AG09319 (cell line): ENCODE measurements around the gene EYS.

Experiments
- DNase-seq: peaks from one replicate; pipeline ENCODE4 v3.0.0-alpha.2; 2010; ENCODE audit warnings: low read depth; ENCODE audit errors: extremely low read depth
- TF ChIP-seq, protein P1 (sequence below): IDR thresholded peaks from 2 replicates; pipeline ENCODE4 v1.5.1; 2011; ENCODE audit warnings: low read depth, mild to moderate bottlenecking, inconsistent platforms, low read length, moderate library complexity

The EYS gene

DNA sequence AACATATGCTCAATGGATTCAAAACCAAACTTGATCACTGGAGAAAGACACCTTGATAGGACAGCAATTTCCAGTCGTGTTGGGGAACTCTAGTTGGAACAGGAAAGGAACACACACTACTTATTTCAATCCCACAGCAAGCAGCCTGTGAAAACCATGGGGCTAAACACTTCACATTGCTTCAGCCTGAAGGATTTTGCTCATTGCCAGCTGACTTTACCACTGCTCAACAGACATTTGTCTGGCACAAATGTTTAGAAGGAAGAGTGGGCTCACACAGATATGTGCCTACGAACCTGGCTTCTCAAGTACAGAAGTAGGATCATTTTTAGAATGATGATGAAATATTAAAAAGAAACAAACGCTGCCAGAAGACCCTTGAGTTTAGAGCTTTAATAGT, 1473.3 kb downstream of the EYS start:
- no peak for DNase-seq
- TF ChIP-seq, protein P1, sequence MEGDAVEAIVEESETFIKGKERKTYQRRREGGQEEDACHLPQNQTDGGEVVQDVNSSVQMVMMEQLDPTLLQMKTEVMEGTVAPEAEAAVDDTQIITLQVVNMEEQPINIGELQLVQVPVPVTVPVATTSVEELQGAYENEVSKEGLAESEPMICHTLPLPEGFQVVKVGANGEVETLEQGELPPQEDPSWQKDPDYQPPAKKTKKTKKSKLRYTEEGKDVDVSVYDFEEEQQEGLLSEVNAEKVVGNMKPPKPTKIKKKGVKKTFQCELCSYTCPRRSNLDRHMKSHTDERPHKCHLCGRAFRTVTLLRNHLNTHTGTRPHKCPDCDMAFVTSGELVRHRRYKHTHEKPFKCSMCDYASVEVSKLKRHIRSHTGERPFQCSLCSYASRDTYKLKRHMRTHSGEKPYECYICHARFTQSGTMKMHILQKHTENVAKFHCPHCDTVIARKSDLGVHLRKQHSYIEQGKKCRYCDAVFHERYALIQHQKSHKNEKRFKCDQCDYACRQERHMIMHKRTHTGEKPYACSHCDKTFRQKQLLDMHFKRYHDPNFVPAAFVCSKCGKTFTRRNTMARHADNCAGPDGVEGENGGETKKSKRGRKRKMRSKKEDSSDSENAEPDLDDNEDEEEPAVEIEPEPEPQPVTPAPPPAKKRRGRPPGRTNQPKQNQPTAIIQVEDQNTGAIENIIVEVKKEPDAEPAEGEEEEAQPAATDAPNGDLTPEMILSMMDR = no peak

DNA sequence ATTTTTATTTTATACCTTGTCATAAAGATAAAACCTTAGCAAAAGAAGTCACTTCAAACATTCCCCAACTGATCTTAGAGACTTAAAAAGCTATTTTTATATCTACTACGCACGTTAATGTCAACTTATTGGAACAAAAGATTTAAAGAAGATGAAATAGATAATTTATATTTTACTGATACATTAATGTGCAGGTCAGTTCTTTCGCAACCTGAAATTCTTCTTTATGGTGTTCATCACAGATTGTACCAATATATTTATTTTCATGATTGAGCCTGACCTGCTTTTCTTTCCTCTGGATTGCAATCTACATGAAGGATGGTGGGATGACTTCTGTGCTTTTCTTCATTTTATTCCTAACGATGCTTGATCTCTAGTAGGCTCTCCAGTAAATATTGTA, 1475.1 kb downstream of the EYS start:
- TF ChIP-seq, protein P1 = no peak
- DNase-seq = no peak

DNA sequence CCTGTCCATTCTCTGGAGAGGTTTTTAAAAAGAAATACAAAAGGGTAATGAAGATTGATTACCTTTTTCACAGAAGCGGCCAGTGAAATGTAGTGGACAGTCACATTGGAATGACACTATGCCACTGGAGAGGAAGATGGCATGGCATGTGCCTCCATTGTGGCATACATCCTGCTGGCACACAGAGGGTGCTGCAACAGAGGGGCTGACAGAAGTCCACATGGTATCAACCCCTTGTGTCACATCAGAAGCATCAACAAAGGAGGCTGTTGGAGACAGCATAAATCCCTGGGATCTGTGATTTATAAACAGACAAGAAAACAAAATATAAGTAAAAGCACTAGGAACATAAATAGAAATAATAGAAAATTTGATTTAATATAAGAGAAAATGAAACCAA, 1476.5 kb downstream of the EYS start:
- TF ChIP-seq, protein P1 = no peak
- DNase-seq = no peak

DNA sequence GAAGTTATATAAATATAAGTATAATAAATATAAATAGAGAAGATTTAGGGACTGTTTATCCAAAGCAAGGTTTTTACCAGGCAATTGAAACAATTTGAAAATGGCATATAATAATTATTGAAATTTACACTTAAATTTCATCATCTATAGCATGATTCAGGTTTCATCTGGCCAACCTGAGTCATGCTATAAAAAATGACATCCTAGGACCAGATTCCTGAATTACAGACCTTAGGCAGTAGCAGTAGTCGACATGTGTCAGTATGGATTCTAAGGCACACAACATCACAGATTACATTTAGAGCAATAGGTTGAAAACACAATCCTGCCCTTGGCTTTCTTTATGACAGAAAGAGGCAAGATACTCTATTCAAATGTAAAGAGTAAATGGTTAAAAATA, 1479.2 kb downstream of the EYS start:
- TF ChIP-seq, protein P1 = no peak
- no peak for DNase-seq

DNA sequence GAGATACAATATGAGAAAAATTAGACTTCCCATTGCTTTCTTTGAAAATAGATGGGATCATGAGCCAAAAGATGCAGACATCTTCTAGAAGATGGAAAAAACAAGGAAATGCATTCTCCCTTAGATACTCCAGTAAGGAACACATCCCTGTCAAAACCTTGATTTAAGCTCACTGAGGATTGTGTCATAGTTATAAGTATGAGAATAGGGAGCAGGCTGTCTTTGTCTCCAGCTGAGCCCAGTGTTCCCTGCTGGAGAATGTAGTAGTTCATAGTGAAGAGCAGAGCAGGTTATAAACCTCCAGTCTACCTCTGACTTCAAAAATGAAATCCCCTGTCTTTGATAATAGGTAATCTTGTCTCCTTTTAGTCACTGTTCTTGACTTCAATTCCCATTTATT, 1481.5 kb downstream of the EYS start:
- TF ChIP-seq, protein P1 = no peak
- DNase-seq = no peak

DNA sequence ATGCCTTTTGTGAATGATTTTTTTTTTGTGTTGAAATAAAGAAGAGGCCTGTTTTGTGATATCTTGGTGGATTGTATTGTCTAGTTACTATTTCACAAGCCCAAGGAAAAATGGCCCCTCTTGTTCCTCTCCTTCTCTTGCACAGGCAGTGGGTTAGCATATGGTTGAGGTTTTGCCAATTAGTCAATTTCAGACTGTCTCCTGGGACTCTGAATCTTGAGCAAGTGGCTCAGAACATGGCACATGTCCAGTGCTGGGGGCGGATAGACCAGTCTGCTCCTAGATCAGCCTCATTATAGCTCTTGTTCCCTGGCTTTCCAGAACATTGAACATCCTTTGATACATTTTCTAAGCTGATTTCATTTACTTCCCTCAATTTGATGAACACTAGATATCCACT, 1482.2 kb downstream of the EYS start:
- TF ChIP-seq, protein P1 = no peak
- no peak for DNase-seq

DNA sequence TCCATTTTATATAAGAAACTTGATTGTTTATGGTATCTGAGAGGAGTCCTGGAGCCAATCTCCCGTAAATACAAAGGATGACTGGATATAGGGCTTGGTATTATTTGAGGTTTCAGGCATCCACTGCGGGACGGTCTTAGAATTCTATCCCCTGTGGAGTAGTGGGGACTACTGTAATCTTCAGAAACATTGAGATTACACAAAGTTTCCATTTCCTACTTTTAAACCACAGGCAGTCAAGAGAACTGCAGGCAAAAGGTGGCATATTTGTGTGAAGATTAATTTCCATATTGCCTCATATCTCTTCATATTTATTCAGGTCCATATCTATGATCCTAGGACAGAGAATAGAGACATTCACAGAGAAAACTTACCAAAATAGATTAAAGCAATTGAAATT, 1485.2 kb downstream of the EYS start:
- DNase-seq = no peak
- TF ChIP-seq, protein P1 = no peak

DNA sequence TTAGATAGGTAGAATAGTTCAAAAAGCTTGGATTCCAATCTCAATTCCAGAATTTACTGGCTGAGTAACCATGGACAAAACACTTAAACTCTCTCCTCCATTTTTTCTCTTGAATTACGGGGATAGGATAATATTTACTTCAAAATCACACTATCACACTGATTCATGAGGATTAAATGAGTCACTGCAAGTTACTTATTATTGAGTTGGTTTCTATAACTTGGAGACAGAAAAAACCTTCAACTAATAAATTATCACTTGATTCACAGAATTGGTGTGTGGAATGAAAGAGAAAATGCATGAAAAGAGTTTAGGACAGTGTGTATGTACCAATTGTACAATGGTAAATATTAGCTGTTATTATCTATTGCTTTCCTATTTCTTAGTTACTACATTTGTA, 1486.2 kb downstream of the EYS start:
- DNase-seq = no peak
- TF ChIP-seq, protein P1 = no peak
